WTC11 (cell line): ENCODE results near the gene ONECUT2. TPM values are rescaled to one million over a fixed set of nuclear protein-coding genes. Genes with fewer than 3 reads are reported as not detected.

ENCODE experiments used
- ATAC-seq: fragments of 200-7000 bp; cut with Tn5 transposase; 2 replicates; pipeline ENCODE4 v1.10.0; 2021; ENCODE audit warnings: mild to moderate bottlenecking, moderate library complexity
- CTCF ChIA-PET: fragments of 300-600 bp; sonication (Branson Sonifier 250); formaldehyde crosslinking; loops from one replicate; lab custom pipeline; 2021; ENCODE audit warnings: antibody characterized with exemption; lab: Charles Lee
- POLR2A ChIA-PET: fragments of 350-600 bp; sonication (Branson Sonifier 250); formaldehyde crosslinking; loops from one replicate; lab custom pipeline; 2021; ENCODE audit warnings: antibody characterized with exemption; lab: Charles Lee
- DNase-seq: peaks from one replicate; pipeline ENCODE4 v3.0.0; 2021; ENCODE audit warnings: low spot score
- H3K27ac Mint-ChIP-seq: 2 replicates; pipeline ENCODE4 v1.8.0; 2021; ENCODE audit warnings: mixed read lengths
- H3K27me3 Mint-ChIP-seq: 2 replicates; pipeline ENCODE4 v1.8.0; 2021; ENCODE audit warnings: low read depth, mild to moderate bottlenecking, moderate library complexity, mixed read lengths
- H3K36me3 Mint-ChIP-seq: 2 replicates; pipeline ENCODE4 v1.8.0; 2021; ENCODE audit warnings: mixed read lengths
- H3K4me1 Mint-ChIP-seq: 2 replicates; pipeline ENCODE4 v1.8.0; 2022; ENCODE audit warnings: mixed read lengths
- H3K4me3 Mint-ChIP-seq: 2 replicates; pipeline ENCODE4 v1.8.0; 2021; ENCODE audit warnings: mild to moderate bottlenecking, moderate library complexity, mixed read lengths
- H3K9me3 Mint-ChIP-seq: 2 replicates; pipeline ENCODE4 v1.8.0; 2021; ENCODE audit warnings: mixed read lengths
- AFF4 ChIP-seq: sonication (generic); formaldehyde crosslinking; IDR thresholded peaks from 2 replicates; pipeline ENCODE4 v1.8.1; 2023; ENCODE audit warnings: mild to moderate bottlenecking, missing genetic modification reagents, borderline replicate concordance
- AR ChIP-seq: fragments of 250-450 bp; sonication (Bioruptor Pico); IDR thresholded peaks from 2 replicates; pipeline ENCODE4 v1.9.0; 2021; ENCODE audit warnings: mild to moderate bottlenecking
- ELF4 ChIP-seq: sonication (generic); formaldehyde crosslinking; IDR thresholded peaks from 2 replicates; pipeline ENCODE4 v1.8.1; 2022; ENCODE audit warnings: low read depth, mild to moderate bottlenecking, moderate library complexity, missing genetic modification reagents
- GABPB1 ChIP-seq: sonication (generic); formaldehyde crosslinking; IDR thresholded peaks from 2 replicates; pipeline ENCODE4 v1.8.1; 2023; ENCODE audit warnings: mild to moderate bottlenecking, missing genetic modification reagents
- GRHL2 ChIP-seq: fragments of 250-450 bp; sonication (Bioruptor Pico); IDR thresholded peaks from 2 replicates; pipeline ENCODE4 v1.8.0; 2022; ENCODE audit warnings: mild to moderate bottlenecking, moderate library complexity; ENCODE audit not compliant: insufficient replicate concordance, severe bottlenecking
- TEAD1 ChIP-seq: sonication (generic); formaldehyde crosslinking; IDR thresholded peaks from 2 replicates; pipeline ENCODE4 v1.8.0; 2022; ENCODE audit warnings: mild to moderate bottlenecking, missing genetic modification reagents
- USF1 ChIP-seq: sonication (generic); formaldehyde crosslinking; IDR thresholded peaks from 2 replicates; pipeline ENCODE4 v1.8.0; 2022; ENCODE audit warnings: mild to moderate bottlenecking, missing genetic modification reagents
- USF2 ChIP-seq: sonication (generic); formaldehyde crosslinking; IDR thresholded peaks from 2 replicates; pipeline ENCODE4 v1.8.1; 2023; ENCODE audit warnings: mild to moderate bottlenecking, missing genetic modification reagents, moderate library complexity
- ZBTB21 ChIP-seq: sonication (generic); formaldehyde crosslinking; IDR thresholded peaks from 2 replicates; pipeline ENCODE4 v1.8.1; 2023; ENCODE audit warnings: mild to moderate bottlenecking, missing genetic modification reagents, borderline replicate concordance
- ZNF281 ChIP-seq: sonication (generic); formaldehyde crosslinking; IDR thresholded peaks from 2 replicates; pipeline ENCODE4 v1.8.0; 2023; ENCODE audit warnings: mild to moderate bottlenecking, missing genetic modification reagents
- ZNF317 ChIP-seq: sonication (generic); formaldehyde crosslinking; IDR thresholded peaks from 2 replicates; pipeline ENCODE4 v1.8.1; 2023; ENCODE audit warnings: low read depth, mild to moderate bottlenecking, moderate library complexity, missing genetic modification reagents, borderline replicate concordance
- ZNF423 ChIP-seq: fragments of 250-450 bp; sonication (Bioruptor Pico); IDR thresholded peaks from 2 replicates; pipeline ENCODE4 v2.1.2; 2022; ENCODE audit warnings: mild to moderate bottlenecking, moderate library complexity
- ZNF425 ChIP-seq: fragments of 250-450 bp; sonication (Bioruptor Pico); conservative IDR thresholded peaks from 2 replicates; pipeline ENCODE4 v1.9.0; 2021; ENCODE audit warnings: mild to moderate bottlenecking
- ZSCAN18 ChIP-seq: fragments of 250-450 bp; sonication (Bioruptor Pico); IDR thresholded peaks from 2 replicates; pipeline ENCODE4 v2.1.2; 2022; ENCODE audit warnings: mild to moderate bottlenecking, moderate library complexity
- total RNA-seq: library from RNA; stranded (reverse); gene quantifications from 3 replicates; pipeline ENCODE4 v1.2.3, GENCODE V29; 2021

Gene ONECUT2
- total RNA-seq, 1 experiment from 2014 or later = 0.87 TPM

GRCh38 chr18:57431467-57432080, 3.6 kb upstream of the ONECUT2 start:
- POLR2A ChIA-PET = no interaction called here
- Mint-ChIP-seq H3K4me3 (peak overlapping the region; percentile 68), H3K36me3 (no peaks in the 10 kb centered on the region)
- TF ChIP-seq ZNF423 (no peak), ZBTB21 (CRISPR knock-in tag) (no peak), ZSCAN18 (CRISPR knock-in tag) (no peak), USF1 (CRISPR knock-in tag) (no peak), GRHL2 (CRISPR knock-in tag) (no peak)
- TF ChIP-seq, all 79 proteins: peak for 0
- CTCF ChIA-PET = interaction anchor here (0.7 to 1.7 kb wide), 2 partner anchors 13 to 16 kb away, joined by 3 to 9 read pairs; no protein-coding TSS in a partner anchor
- DNase-seq (no peak), ATAC-seq (no peak)
- no peaks in the 10 kb centered on the region for H3K9me3 Mint-ChIP-seq
- peaks cover 65% of the 10 kb centered on the region for H3K4me1 Mint-ChIP-seq
- H3K27ac Mint-ChIP-seq = no peak overlapping the region
- H3K27me3 Mint-ChIP-seq = peaks cover 97% of the 10 kb centered on the region

- POLR2A ChIA-PET = no interaction called here
- TF ChIP-seq AFF4 (CRISPR knock-in tag) = no peak
- H3K9me3 Mint-ChIP-seq = no peaks in the 10 kb centered on the region
- H3K4me3 Mint-ChIP-seq = peak overlapping the region; percentile 43; the same call in 1 of the 2 replicates
- no peak overlapping the region for H3K27ac Mint-ChIP-seq
- CTCF ChIA-PET = interaction anchor here (1.7 kb wide), 1 partner anchor 15 kb away, joined by 9 read pairs; no protein-coding TSS in a partner anchor
- no peaks in the 10 kb centered on the region for H3K36me3 Mint-ChIP-seq
- peaks cover 70% of the 10 kb centered on the region for H3K4me1 Mint-ChIP-seq
- ATAC-seq (no peak), DNase-seq (no peak)
- peaks cover 97% of the 10 kb centered on the region for H3K27me3 Mint-ChIP-seq
These were observed 3.0 kb upstream of the ONECUT2 start for GRCh38 chr18:57432140-57432539.

GRCh38 chr18:57432751-57433400, 2.3 kb upstream of the ONECUT2 start:
- DNase-seq (no peak), ATAC-seq (no peak)
- no peak overlapping the region for H3K27ac Mint-ChIP-seq
- no peaks in the 10 kb centered on the region for H3K36me3 Mint-ChIP-seq
- ChIA-PET CTCF (no interaction called here), POLR2A (no interaction called here)
- peak overlapping the region; percentile 73 for H3K4me3 Mint-ChIP-seq
- peaks cover 72% of the 10 kb centered on the region for H3K4me1 Mint-ChIP-seq
- H3K9me3 Mint-ChIP-seq = no peaks in the 10 kb centered on the region
- H3K27me3 Mint-ChIP-seq = peaks cover 99% of the 10 kb centered on the region
- TF ChIP-seq ELF4 (CRISPR knock-in tag) (no peak), ZNF317 (CRISPR knock-in tag) (no peak), ZNF281 (CRISPR knock-in tag) (no peak), ZNF425 (CRISPR knock-in tag) (no peak), USF2 (CRISPR knock-in tag) (no peak), TEAD1 (no peak), AR (CRISPR knock-in tag) (no peak), GABPB1 (no peak)
